Measurements from ENCODE around the gene YTHDC2. TPM values are rescaled to one million over a fixed set of nuclear protein-coding genes. Genes with fewer than 3 reads are reported as not detected.

The YTHDC2 gene
- total and polyA plus RNA-seq, 10 of the 15 experiments (the other 5 are each of a cell fraction or from before 2014, with no cell fraction given): 3.8 to 25.8 (median 16.4) TPM

DNA sequence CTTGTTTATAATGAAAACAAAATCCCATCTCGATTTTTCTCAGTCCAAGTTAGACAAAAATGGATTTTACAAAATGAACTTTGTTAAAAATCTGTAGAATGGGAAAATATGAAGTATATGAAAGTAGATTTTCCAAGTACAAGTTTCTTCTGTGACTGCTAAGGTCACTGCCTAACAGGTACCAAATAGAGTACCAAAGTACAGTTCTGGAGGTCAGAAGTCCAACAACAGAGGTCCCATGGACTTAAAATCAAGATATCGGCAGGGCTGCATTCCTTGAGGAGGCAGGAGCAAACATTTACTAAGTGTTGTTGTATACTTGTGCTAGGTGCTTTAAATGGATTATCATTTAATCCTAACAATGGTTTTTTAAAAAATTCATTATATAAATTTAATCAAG lies 5.9 kb downstream of the YTHDC2 start:
- Histone ChIP-seq H3K4me1 (ENCODE audit: control insufficient read depth, insufficient read depth, low read length) (peaks cover 16% of the 10 kb centered on the region), H3K36me3 (ENCODE audit: control insufficient read depth in 2 of 2, insufficient read depth in 2 of 2, low read length in 1 of 2) (no peaks in the 10 kb centered on the region; a peak in 2 of 4 replicates), H3K4me3 (no peak overlapping the region), H3K9me3 (replicated peaks; ENCODE audit: control insufficient read depth, insufficient read depth, low read length) (no peaks in the 10 kb centered on the region; the same call in 2 of the 3 replicates), H3K79me2 (ENCODE audit: control insufficient read depth, insufficient read depth, low read length) (peaks cover 36% of the 10 kb centered on the region), H2AFZ (ENCODE audit: control insufficient read depth, low read depth, low read length) (no peak overlapping the region), H3K9ac (ENCODE audit: control insufficient read depth, insufficient read depth, low read length) (no peak overlapping the region), H3K27ac (ENCODE audit: control insufficient read depth, insufficient read depth) (no peak overlapping the region), H3K4me2 (ENCODE audit: control insufficient read depth, insufficient read depth) (no peak overlapping the region), H3K27me3 (replicated peaks in 1 of 2; ENCODE audit: control insufficient read depth in 2 of 2, insufficient read depth in 2 of 2, low read length in 1 of 2) (no peaks in the 10 kb centered on the region), H4K20me1 (ENCODE audit: control insufficient read depth, insufficient read depth) (no peaks in the 10 kb centered on the region)
- ChIA-PET RAD21 (ENCODE audit: unreplicated experiment) (no interaction called here), POLR2A (no interaction called here), SMC1A (ENCODE audit: uncharacterized antibody, unreplicated experiment) (interaction anchor here (0.6 kb wide), 1 partner anchor 494 kb away, joined by 3 read pairs; no protein-coding TSS in a partner anchor), CTCF (no interaction called here)
- 97% methylated on average over 2 of the region's 2 CpGs for WGBS (ENCODE audit: insufficient coverage, insufficient replicate concordance, low lambda C conversion rate, missing lambda C conversion rate)
- no peak for ATAC-seq
- TF ChIP-seq BACH1 (IDR thresholded peaks at IDR 0.05; ENCODE audit: borderline replicate concordance) (no peak), RFX5 (IDR thresholded peaks at IDR 0.05; ENCODE audit: low read depth, low read length) (no peak), ZBED1 (IDR thresholded peaks at IDR 0.05; ENCODE audit: borderline replicate concordance) (no peak), NBN (IDR thresholded peaks at IDR 0.05) (no peak), CBX3 (IDR thresholded peaks at IDR 0.05; ENCODE audit: borderline replicate concordance, low read depth) (no peak), ETV6 (conservative IDR thresholded peaks at IDR 0.05 in 1 of 2, IDR thresholded peaks at IDR 0.05 in 1 of 2; ENCODE audit: borderline replicate concordance in 1 of 2, low read depth in 1 of 2) (no peak), STAT3 (IDR thresholded peaks at IDR 0.05; ENCODE audit: low read depth, low read length) (no peak)
- TF ChIP-seq, protein P1, sequence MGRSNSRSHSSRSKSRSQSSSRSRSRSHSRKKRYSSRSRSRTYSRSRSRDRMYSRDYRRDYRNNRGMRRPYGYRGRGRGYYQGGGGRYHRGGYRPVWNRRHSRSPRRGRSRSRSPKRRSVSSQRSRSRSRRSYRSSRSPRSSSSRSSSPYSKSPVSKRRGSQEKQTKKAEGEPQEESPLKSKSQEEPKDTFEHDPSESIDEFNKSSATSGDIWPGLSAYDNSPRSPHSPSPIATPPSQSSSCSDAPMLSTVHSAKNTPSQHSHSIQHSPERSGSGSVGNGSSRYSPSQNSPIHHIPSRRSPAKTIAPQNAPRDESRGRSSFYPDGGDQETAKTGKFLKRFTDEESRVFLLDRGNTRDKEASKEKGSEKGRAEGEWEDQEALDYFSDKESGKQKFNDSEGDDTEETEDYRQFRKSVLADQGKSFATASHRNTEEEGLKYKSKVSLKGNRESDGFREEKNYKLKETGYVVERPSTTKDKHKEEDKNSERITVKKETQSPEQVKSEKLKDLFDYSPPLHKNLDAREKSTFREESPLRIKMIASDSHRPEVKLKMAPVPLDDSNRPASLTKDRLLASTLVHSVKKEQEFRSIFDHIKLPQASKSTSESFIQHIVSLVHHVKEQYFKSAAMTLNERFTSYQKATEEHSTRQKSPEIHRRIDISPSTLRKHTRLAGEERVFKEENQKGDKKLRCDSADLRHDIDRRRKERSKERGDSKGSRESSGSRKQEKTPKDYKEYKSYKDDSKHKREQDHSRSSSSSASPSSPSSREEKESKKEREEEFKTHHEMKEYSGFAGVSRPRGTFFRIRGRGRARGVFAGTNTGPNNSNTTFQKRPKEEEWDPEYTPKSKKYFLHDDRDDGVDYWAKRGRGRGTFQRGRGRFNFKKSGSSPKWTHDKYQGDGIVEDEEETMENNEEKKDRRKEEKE (IDR thresholded peaks at IDR 0.05): no peak
- intact Hi-C loops (cut with micrococcal nuclease; ENCODE audit: unreplicated experiment) (loop anchor here (5.0 kb wide), 1 partner anchor 542 kb away; the partner anchor contains the start of gene DCP2), in situ Hi-C loops (cut with MboI) (no loop called here)
- DNase-seq (ENCODE audit: low read depth, low spot score): no peak
- BruUV-seq (replicated peaks): no TSS peak
- no peak for FAIRE-seq
